Stimulated activated CD8-positive, alpha-beta memory T cell treated with anti-CD3 and anti-CD28 coated beads, Interleukin-2, amount 100 ng/mL, for 1 hour (primary cell): Measurements from ENCODE around the gene FKBP2.

Source experiments
- DNase-seq, 2 donors: peaks; one replicate each; pipeline ENCODE4 v3.0.0-alpha.2; 2020; ENCODE audit warnings: low read depth in 2 of 2

Gene FKBP2

GRCh38 chr11:64249038-64249437 is 8.1 kb downstream of the FKBP2 start:
- no peak for DNase-seq

- DNase-seq, result no peak
These were observed 8.9 kb downstream of the FKBP2 start for GRCh38 chr11:64249563-64250414.

GRCh38 chr11:64250415-64251015 is 9.6 kb downstream of the FKBP2 start:
- DNase-seq, result no peak

- peak in 1 of 2 donors; percentile 44 for DNase-seq
These were observed 10.3 kb downstream of the FKBP2 start, which contains the start of gene PLCB3 for GRCh38 chr11:64251016-64251752. TSS of gene PLCB3 (plus strand) at chr11:64251530. CDS start at chr11:64251650, 120 bp downstream.

- no peak for DNase-seq
These were observed 10.8 kb downstream of the FKBP2 start for GRCh38 chr11:64251753-64252002.

GRCh38 chr11:64252003-64252872 is 11.3 kb downstream of the FKBP2 start:
- DNase-seq, result no peak

GRCh38 chr11:64253043-64253442 is 12.1 kb downstream of the FKBP2 start:
- no peak for DNase-seq

GRCh38 chr11:64253481-64253880 is 12.6 kb downstream of the FKBP2 start:
- no peak for DNase-seq

GRCh38 chr11:64254326-64254725 is 13.4 kb downstream of the FKBP2 start:
- no peak for DNase-seq

GRCh38 chr11:64255135-64256128 is 14.5 kb downstream of the FKBP2 start:
- DNase-seq, result no peak

GRCh38 chr11:64256300-64256699 is 15.4 kb downstream of the FKBP2 start:
- DNase-seq, result no peak

- no peak for DNase-seq
These were observed 17.5 kb downstream of the FKBP2 start for GRCh38 chr11:64258356-64258755.

- no peak for DNase-seq
These were observed 18.1 kb downstream of the FKBP2 start for GRCh38 chr11:64258946-64259532.

GRCh38 chr11:64259533-64260067 is 18.7 kb downstream of the FKBP2 start:
- DNase-seq, result no peak

GRCh38 chr11:64260147-64260708 is 19.3 kb downstream of the FKBP2 start:
- DNase-seq, result no peak

- DNase-seq, result no peak
These were observed 20.7 kb downstream of the FKBP2 start for GRCh38 chr11:64261556-64262080.

- DNase-seq, result no peak
These were observed 21.5 kb downstream of the FKBP2 start for GRCh38 chr11:64262271-64263002.
